NCI-H524 treated with DMSO at 0.1 percent for 48 hours (cell line): Measurements from ENCODE around the gene RNF213.
"Not testable (repeated sequence)": the region's sequence is repeated elsewhere in the genome, so short reads cannot be mapped to it uniquely, and the experiment has no call there.

Source experiments
- DNase-seq: peaks from one replicate; lab custom pipeline; 2025; lab: John Stamatoyannopoulos, UW

Gene RNF213

GRCh38 chr17:80252871-80253270, 7.8 kb upstream of the RNF213 start:
- DNase-seq, result peak; percentile 20

- DNase-seq, result no peak
These were observed 6.8 kb upstream of the RNF213 start for GRCh38 chr17:80253631-80254395.

- DNase-seq, result no peak
These were observed 6.0 kb upstream of the RNF213 start for GRCh38 chr17:80254396-80255251.

GRCh38 chr17:80256034-80256350, 4.7 kb upstream of the RNF213 start:
- no peak for DNase-seq

- no peak for DNase-seq
These were observed 2.9 kb upstream of the RNF213 start for GRCh38 chr17:80257716-80258213.

GRCh38 chr17:80258296-80258695, 2.4 kb upstream of the RNF213 start:
- DNase-seq, result not testable (repeated sequence)

GRCh38 chr17:80259457-80260068, 1.1 kb upstream of the RNF213 start:
- DNase-seq, result no peak

- no peak for DNase-seq
These were observed 550 bp upstream of the RNF213 start for GRCh38 chr17:80260069-80260535.

- peak; percentile 23 for DNase-seq
These were observed 675 bp downstream of the RNF213 start for GRCh38 chr17:80261159-80261894.

- DNase-seq, result no peak
These were observed 1.2 kb downstream of the RNF213 start for GRCh38 chr17:80261895-80262279.

GRCh38 chr17:80262291-80262690, 1.6 kb downstream of the RNF213 start:
- no peak for DNase-seq

GRCh38 chr17:80262775-80263244, 2.2 kb downstream of the RNF213 start:
- DNase-seq, result no peak

GRCh38 chr17:80263253-80264204, 2.9 kb downstream of the RNF213 start:
- DNase-seq, result peak; percentile 84

- no peak for DNase-seq
These were observed 3.8 kb downstream of the RNF213 start for GRCh38 chr17:80264205-80265075.

- no peak for DNase-seq
These were observed 4.8 kb downstream of the RNF213 start for GRCh38 chr17:80265205-80266068.

GRCh38 chr17:80267391-80267790, 6.7 kb downstream of the RNF213 start:
- no peak for DNase-seq

- no peak for DNase-seq
These were observed 7.8 kb downstream of the RNF213 start for GRCh38 chr17:80268427-80268826.

GRCh38 chr17:80269405-80269807, 8.8 kb downstream of the RNF213 start:
- DNase-seq, result no peak

- DNase-seq, result no peak
These were observed 9.5 kb downstream of the RNF213 start for GRCh38 chr17:80270104-80270503.
